Heart left ventricle (tissue), 13 donors: ENCODE data around the gene COG2.

ENCODE experiments used
- POLR2A ChIP-seq, 2 donors: fragments of 450-650 bp; IDR thresholded peaks; one replicate each; pipeline ENCODE4 v1.6.1; 2017; ENCODE audit warnings: antibody characterized with exemption in 2 of 2, mild to moderate bottlenecking in 2 of 2, moderate library complexity in 2 of 2
- TF ChIP-seq, protein P1 (sequence below), 12 donors: fragments of 200-600 bp; sonication (generic) in 4 of 12; IDR thresholded peaks; one replicate each; pipeline versions ENCODE4 v1.5.0 to v1.8.0; 2018 to 2022; ENCODE audit warnings: antibody characterized with exemption in 12 of 12, mild to moderate bottlenecking in 5 of 12
- donor health status: ischemic (EF 13 %, LVEDD 7.1; RV severe dilation, severe dysfunction).
- donor health status: DM: no; HTN: yes; CAD: no.
- donor health status: DM: no; HTN: no; CAD: no.
- donor health status: ischemic (EF 25% LVEDD 6.9; RV normal size, moderate dysfunction).
- donor health status: ischemic (EF 25% LVEDD 5.7; RV mildly dilated, moderate dysfunction).
- donor health status: ischemic (EF 35%, LVEDD 5.7; RV mildly dilated, moderate dysfunction).
- donor health status: nonischemic (EF 11% LVEDD 7.7; RV severe dilation, severe dysfunction).
- donor health status: DM: yes; HTN: yes; CAD: no.
- donor health status: PGD.
- donor health status: ischemic (EF 29% LVEDD 5.4; RV normal size, mild dysfunction).
- donor health status: nonischemic (EF 23%, LVEDD 6.1; RV moderate dilation, normal function).

DNA sequence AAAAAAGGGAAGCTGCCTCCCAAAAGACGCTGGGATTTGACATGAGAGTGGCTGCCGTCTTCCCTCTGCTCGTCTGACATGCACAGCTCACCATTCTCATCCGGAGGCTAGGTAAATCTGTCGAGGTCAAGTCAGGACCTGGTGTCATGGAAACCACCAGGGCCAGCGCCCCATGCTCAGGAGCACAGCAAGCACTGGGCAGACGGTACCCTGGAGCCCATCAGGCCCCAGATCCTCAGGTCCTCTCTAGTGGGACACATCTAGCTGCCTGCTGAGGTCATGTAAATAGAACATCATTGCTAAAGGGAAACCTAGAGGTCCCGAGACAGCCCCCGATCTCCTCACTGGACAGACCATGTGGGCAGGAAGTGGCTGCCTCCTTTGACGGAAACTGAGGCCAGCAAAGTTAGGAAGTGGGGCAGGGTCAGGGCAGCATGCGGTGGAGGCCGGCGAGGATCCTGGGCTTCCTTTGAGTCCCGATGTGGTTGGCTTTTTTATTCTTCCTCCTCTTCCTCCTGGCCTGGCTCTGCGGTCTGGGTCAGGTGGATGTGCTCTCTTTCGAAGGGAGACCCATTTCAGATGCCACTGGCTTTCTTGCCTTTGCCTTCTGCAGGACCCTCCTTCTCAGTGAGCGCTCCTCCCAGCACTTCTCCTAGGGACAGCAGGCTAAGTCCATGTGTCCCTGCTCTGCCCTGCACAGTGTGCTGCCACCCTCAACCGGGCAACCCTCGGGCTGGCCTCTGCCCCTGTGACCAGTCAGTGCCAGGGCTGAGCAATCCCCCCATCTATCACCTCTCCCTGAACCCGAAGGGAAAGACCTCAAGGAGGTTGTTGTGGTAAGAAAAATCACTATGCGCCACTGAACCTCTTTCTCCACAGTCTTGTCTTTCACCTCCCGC lies 65.7 kb downstream of the COG2 start:
- TF ChIP-seq, protein P1, sequence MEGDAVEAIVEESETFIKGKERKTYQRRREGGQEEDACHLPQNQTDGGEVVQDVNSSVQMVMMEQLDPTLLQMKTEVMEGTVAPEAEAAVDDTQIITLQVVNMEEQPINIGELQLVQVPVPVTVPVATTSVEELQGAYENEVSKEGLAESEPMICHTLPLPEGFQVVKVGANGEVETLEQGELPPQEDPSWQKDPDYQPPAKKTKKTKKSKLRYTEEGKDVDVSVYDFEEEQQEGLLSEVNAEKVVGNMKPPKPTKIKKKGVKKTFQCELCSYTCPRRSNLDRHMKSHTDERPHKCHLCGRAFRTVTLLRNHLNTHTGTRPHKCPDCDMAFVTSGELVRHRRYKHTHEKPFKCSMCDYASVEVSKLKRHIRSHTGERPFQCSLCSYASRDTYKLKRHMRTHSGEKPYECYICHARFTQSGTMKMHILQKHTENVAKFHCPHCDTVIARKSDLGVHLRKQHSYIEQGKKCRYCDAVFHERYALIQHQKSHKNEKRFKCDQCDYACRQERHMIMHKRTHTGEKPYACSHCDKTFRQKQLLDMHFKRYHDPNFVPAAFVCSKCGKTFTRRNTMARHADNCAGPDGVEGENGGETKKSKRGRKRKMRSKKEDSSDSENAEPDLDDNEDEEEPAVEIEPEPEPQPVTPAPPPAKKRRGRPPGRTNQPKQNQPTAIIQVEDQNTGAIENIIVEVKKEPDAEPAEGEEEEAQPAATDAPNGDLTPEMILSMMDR (IDR thresholded peaks at IDR 0.05): no peak
- no peak for TF ChIP-seq POLR2A (IDR thresholded peaks at IDR 0.05)
